Peyer's patch (tissue), 4 donors: ENCODE results near the gene EFNA5. TPM values are rescaled to one million over a fixed set of nuclear protein-coding genes. Genes with fewer than 3 reads are reported as not detected.

Experiments used
- DNase-seq, 3 donors: peaks; one replicate each; pipeline ENCODE4 v3.0.0-alpha.2; 2017 to 2019
- H3K27ac ChIP-seq, 4 donors: fragments of 200-600 bp; sonication (generic); one replicate each; pipeline ENCODE4 v1.5.1; 2016 to 2019
- H3K27me3 ChIP-seq, 2 donors: fragments of 200-600 bp; sonication (generic); one replicate each; pipeline ENCODE4 v1.5.1; 2019
- H3K36me3 ChIP-seq, 3 donors: fragments of 200-600 bp; sonication (generic); one replicate each; pipeline ENCODE4 v1.5.1; 2016 to 2019
- H3K4me1 ChIP-seq, 4 donors: fragments of 200-600 bp; sonication (generic); one replicate each; pipeline ENCODE4 v1.5.1; 2016 to 2019
- H3K4me3 ChIP-seq, 4 donors: fragments of 200-600 bp; sonication (generic); 1 replicate in 3 of 4; 2 replicates in 1 of 4; pipeline ENCODE4 v1.5.1; 2016 to 2019; ENCODE audit warnings: mild to moderate bottlenecking in 1 of 4
- H3K9me3 ChIP-seq, 4 donors: fragments of 200-600 bp; sonication (generic); one replicate each; pipeline ENCODE4 v1.5.1; 2016 to 2019; ENCODE audit warnings: mild to moderate bottlenecking in 1 of 4
- CTCF ChIP-seq, 6 experiments: fragments of 450-650 bp in 4 of 6; fragments of 200-600 bp in 2 of 6; sonication (generic) in 1 of 6; IDR thresholded peaks; one replicate each; pipeline ENCODE4 v1.5.1; 2017 to 2019; ENCODE audit warnings: antibody characterized with exemption in 6 of 6, mild to moderate bottlenecking in 3 of 6, moderate library complexity in 1 of 6
- POLR2A ChIP-seq, 2 donors: fragments of 450-650 bp; IDR thresholded peaks; one replicate each; pipeline ENCODE4 v1.5.1; 2017; ENCODE audit warnings: antibody characterized with exemption in 2 of 2, mild to moderate bottlenecking in 2 of 2, moderate library complexity in 2 of 2
- total RNA-seq, 4 donors: library from RNA; depleted of rRNA; stranded (reverse); fragments of >200 nt; gene quantifications; one replicate each; pipeline ENCODE4 v1.1.0, GENCODE V29; 2016

Gene EFNA5
- total RNA-seq, 4 donors from 2014 or later = 1.1 to 27.5 (median 1.1) TPM; not detected in 1

- peaks cover 0 to 9% (median 0%) of the 10 kb centered on the region in 4 donors for H3K4me1 ChIP-seq
- DNase-seq = no peak
- H3K9me3 ChIP-seq = no peaks in the 10 kb centered on the region
- H3K27ac ChIP-seq = no peak overlapping the region
- no peak overlapping the region for H3K4me3 ChIP-seq
- H3K36me3 ChIP-seq = no peaks in the 10 kb centered on the region
- H3K27me3 ChIP-seq = no peaks in the 10 kb centered on the region
- TF ChIP-seq POLR2A (IDR thresholded peaks at IDR 0.05) = no peak
- TF ChIP-seq CTCF (IDR thresholded peaks at IDR 0.05) = no peak
Observed at GRCh38 chr5:107472620-107473064, 198.1 kb downstream of the EFNA5 start.

GRCh38 chr5:107470295-107470582 is 200.5 kb downstream of the EFNA5 start:
- H3K4me3 ChIP-seq = no peak overlapping the region
- H3K27me3 ChIP-seq = no peaks in the 10 kb centered on the region
- no peaks in the 10 kb centered on the region for H3K9me3 ChIP-seq
- H3K36me3 ChIP-seq = no peaks in the 10 kb centered on the region
- peaks cover 0 to 3% (median 0%) of the 10 kb centered on the region in 4 donors for H3K4me1 ChIP-seq
- TF ChIP-seq POLR2A (IDR thresholded peaks at IDR 0.05) = no peak
- no peak for TF ChIP-seq CTCF (IDR thresholded peaks at IDR 0.05)
- no peak overlapping the region for H3K27ac ChIP-seq
- DNase-seq = no peak

GRCh38 chr5:107469485-107470294 is 201.0 kb downstream of the EFNA5 start:
- Histone ChIP-seq H3K4me3 (no peak overlapping the region), H3K36me3 (no peaks in the 10 kb centered on the region), H3K27me3 (no peaks in the 10 kb centered on the region), H3K4me1 (peaks cover 0 to 3% (median 0%) of the 10 kb centered on the region in 4 donors), H3K9me3 (no peaks in the 10 kb centered on the region), H3K27ac (no peak overlapping the region)
- TF ChIP-seq POLR2A (IDR thresholded peaks at IDR 0.05) = no peak
- TF ChIP-seq CTCF (IDR thresholded peaks at IDR 0.05) = no peak
- no peak for DNase-seq

GRCh38 chr5:107469064-107469463 is 201.7 kb downstream of the EFNA5 start:
- Histone ChIP-seq H3K27ac (no peak overlapping the region), H3K27me3 (no peaks in the 10 kb centered on the region), H3K4me3 (no peak overlapping the region), H3K9me3 (no peaks in the 10 kb centered on the region), H3K4me1 (no peaks in the 10 kb centered on the region), H3K36me3 (no peaks in the 10 kb centered on the region)
- no peak for DNase-seq
- TF ChIP-seq POLR2A (IDR thresholded peaks at IDR 0.05) (no peak), CTCF (IDR thresholded peaks at IDR 0.05) (no peak)

GRCh38 chr5:107468276-107468675 is 202.5 kb downstream of the EFNA5 start:
- H3K4me1 ChIP-seq = no peaks in the 10 kb centered on the region
- H3K36me3 ChIP-seq = no peaks in the 10 kb centered on the region
- no peak overlapping the region for H3K27ac ChIP-seq
- H3K27me3 ChIP-seq = no peaks in the 10 kb centered on the region
- no peak for DNase-seq
- H3K9me3 ChIP-seq = no peaks in the 10 kb centered on the region
- no peak for TF ChIP-seq CTCF (IDR thresholded peaks at IDR 0.05)
- TF ChIP-seq POLR2A (IDR thresholded peaks at IDR 0.05) = no peak
- H3K4me3 ChIP-seq = no peak overlapping the region
